ENCODE data around the gene ZRANB2.

Gene ZRANB2

GRCh38 chr1:71068325-71069240 is 12.3 kb downstream of the ZRANB2 start:
- DNase-seq, result no peak

- DNase-seq, result no peak
These were observed 26.0 kb downstream of the ZRANB2 start for GRCh38 chr1:71054791-71055190.

- DNase-seq, result no peak
These were observed 26.5 kb downstream of the ZRANB2 start for GRCh38 chr1:71054281-71054731.

GRCh38 chr1:71053758-71054157 is 27.1 kb downstream of the ZRANB2 start:
- no peak for DNase-seq

GRCh38 chr1:71053146-71053545 is 27.7 kb downstream of the ZRANB2 start:
- no peak for DNase-seq

- DNase-seq, result peak; percentile 76 to 84
These were observed 30.8 kb downstream of the ZRANB2 start for GRCh38 chr1:71049951-71050598.

- peak; percentile 24 to 46 for DNase-seq
These were observed 32.9 kb downstream of the ZRANB2 start, which contains the start of gene PTGER3 for GRCh38 chr1:71047635-71048607. PTGER3 (minus strand) TSS chr1:71047816; CDS start chr1:71047577, 239 bp downstream.

GRCh38 chr1:71046891-71047634 is 33.8 kb downstream of the ZRANB2 start:
- DNase-seq, result peak in 1 of 2 donors; percentile 16

- DNase-seq, result no peak
These were observed 35.3 kb downstream of the ZRANB2 start for GRCh38 chr1:71045463-71046028.

GRCh38 chr1:71044833-71045232 is 36.0 kb downstream of the ZRANB2 start:
- DNase-seq, result no peak

GRCh38 chr1:71043065-71043464 is 37.8 kb downstream of the ZRANB2 start:
- peak in 1 of 2 donors; percentile 58 for DNase-seq

- no peak for DNase-seq
These were observed 39.0 kb downstream of the ZRANB2 start for GRCh38 chr1:71041806-71042205.

- DNase-seq, result no peak
These were observed 41.1 kb downstream of the ZRANB2 start for GRCh38 chr1:71039661-71040262.

- DNase-seq, result no peak
These were observed 41.9 kb downstream of the ZRANB2 start for GRCh38 chr1:71038942-71039341.

GRCh38 chr1:71037829-71038620 is 42.8 kb downstream of the ZRANB2 start:
- DNase-seq, result no peak

GRCh38 chr1:71037066-71037465 is 43.8 kb downstream of the ZRANB2 start:
- no peak for DNase-seq

- DNase-seq, result peak in 1 of 2 donors; percentile 38
These were observed 47.7 kb downstream of the ZRANB2 start for GRCh38 chr1:71033136-71033535.

- DNase-seq, result no peak
These were observed 49.4 kb downstream of the ZRANB2 start for GRCh38 chr1:71031426-71031825.

- no peak for DNase-seq
These were observed 50.8 kb downstream of the ZRANB2 start for GRCh38 chr1:71030026-71030425.

GRCh38 chr1:71028981-71029380 is 51.9 kb downstream of the ZRANB2 start:
- DNase-seq, result no peak

All from inflammatory macrophage (primary cell).